Measurements from ENCODE around the gene SLC6A19.
"Not testable (repeated sequence)": the region's sequence is repeated elsewhere in the genome, so short reads cannot be mapped to it uniquely, and the experiment has no call there.

SLC6A19 gene

GRCh38 chr5:1265461-1266455, 64.4 kb downstream of the SLC6A19 start:
- DNase-seq (ENCODE audit: low read depth): no peak

DNA sequence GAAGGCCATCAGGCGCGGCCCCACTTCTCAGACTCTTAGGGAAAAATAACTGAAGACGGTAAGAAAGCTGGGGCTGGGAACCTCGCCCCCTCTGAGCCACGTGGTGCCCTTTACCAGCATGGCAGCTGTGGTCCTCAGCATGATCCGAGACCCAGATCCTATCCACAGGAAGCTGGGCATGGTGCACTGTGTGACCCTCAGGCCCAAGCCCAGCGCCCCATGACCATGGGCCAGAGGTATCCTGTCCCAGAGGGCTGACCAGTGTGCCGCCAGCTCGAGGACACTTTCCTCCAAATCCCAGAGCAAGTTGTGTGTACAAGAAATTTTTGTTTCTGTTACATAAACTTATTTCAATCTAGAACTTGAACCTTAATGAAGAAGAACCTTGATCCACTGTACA, 65.4 kb downstream of the SLC6A19 start:
- DNase-seq (ENCODE audit: low read depth): no peak

DNA sequence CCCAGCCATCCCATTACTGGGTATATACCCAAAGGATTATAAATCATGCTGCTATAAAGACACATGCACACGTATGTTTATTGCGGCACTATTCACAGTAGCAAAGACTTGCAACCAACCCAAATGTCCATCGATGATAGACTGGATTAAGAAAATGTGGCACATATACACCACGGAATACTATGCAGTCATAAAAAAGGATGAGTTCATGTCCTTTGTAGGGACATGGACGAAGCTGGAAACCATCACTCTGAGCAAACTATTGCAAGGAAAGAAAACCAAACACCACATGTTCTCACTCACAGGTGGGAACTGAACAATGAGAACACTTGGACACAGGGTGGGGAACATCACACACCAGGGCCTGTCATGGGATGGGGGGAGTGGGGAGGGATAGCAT, 66.1 kb downstream of the SLC6A19 start:
- DNase-seq (ENCODE audit: low read depth): not testable (repeated sequence)

DNA sequence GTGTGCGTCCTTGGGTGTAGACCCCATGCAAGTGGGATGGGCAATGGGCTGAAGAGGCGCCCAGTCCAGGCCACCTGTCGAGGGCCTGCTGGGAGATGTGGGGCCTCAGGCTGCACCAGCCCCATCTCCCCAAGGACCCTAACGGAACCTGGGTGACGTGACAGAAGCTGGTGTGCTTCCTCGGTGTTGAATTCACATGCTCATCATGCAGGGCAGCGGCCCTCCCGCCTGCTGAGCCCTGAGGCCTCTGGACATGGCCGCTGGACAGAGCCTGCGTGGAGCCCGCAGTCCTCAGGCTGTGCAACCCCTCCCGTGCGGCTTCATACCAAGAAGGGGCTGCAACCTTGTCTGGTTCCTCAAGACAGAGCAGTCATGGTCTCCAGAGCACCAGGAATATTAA, 66.7 kb downstream of the SLC6A19 start:
- no peak for DNase-seq (ENCODE audit: low read depth)

DNA sequence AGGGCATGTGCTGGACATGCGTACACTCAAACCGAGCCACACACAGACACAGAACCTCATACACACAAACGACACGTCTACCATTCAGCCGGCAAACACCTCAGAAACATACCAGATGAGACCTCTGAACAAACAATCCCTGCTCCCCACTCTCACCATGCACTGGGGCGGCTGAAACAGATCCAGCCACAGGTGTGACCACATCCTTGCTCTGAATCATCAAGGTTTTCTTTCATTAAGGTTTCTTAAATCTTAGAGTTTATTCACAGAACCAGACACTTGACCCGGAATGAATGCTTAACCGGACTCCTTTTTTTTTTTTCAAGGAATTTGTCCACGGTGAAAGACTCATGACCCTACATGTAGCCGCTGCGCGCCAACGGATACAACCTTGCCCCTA, 67.3 kb downstream of the SLC6A19 start:
- DNase-seq (ENCODE audit: low read depth): peak; percentile 14

GRCh38 chr5:1270426-1270825, 69.0 kb downstream of the SLC6A19 start:
- no peak for DNase-seq (ENCODE audit: low read depth)

DNA sequence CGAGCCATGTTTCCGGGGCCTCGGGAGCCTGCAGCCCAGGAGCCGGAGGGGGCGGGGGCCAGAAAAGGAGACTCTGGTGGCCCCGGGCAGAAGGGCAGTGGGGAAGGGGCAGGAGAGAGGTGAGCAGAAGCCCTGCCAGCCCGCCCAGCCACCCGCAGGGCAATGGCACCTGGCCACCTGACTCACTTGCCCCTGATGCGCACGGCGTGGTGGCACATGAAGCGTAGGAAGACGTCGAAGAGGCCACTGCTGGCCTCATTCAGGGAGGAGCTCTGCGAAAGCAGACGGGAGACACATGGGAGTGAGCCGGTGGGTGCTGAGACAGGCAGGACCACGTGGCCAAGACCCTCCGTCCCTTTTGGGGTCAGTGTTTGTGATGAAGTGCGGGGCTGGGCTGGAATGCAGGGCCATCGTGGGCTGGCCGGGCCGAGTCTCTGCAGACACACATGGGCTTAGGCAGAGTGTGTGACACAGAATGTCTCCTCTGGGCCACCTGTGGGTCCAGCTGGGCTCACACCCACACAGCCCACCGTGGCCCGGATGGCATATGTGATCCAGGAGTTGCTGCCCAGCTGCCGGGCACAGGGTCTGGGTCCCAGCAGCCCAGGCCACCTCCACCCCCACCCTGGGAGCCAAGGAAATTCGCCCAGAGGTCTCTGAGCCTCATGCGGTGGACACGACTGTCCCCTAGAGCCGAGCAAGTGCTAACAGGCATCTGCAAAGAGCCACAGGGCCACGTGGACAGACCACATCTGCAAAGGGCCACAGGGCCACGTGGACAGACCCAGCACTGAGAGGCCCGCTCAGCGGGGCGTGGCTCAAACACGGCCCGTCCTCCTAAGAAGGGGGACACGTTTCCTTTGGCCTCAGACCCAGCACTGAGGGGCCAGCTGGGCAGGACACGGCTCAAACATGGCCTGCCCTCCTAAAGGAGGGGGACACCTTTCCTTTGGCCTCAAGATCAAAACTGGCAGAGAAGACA, 69.8 kb downstream of the SLC6A19 start:
- no peak for DNase-seq (ENCODE audit: low read depth)

DNA sequence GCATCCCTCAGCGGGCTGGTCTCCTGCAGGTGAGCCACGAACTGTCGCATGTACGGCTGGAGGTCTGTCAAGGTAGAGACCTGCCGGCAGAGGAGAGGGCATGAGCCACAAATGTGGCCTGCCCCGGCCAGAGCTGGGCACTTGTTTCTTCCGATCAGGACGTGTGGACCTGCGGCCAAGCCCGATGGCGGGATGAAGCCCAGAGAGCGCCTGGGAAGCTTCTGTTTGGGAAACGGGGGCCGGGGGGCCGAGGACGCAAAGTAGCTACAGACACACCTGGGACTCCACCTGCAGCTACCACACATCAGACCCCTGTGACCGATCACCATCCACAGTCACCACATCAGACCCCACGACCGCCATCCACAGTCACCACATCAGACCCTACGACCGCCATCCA, 70.8 kb downstream of the SLC6A19 start:
- DNase-seq (ENCODE audit: low read depth): no peak

DNA sequence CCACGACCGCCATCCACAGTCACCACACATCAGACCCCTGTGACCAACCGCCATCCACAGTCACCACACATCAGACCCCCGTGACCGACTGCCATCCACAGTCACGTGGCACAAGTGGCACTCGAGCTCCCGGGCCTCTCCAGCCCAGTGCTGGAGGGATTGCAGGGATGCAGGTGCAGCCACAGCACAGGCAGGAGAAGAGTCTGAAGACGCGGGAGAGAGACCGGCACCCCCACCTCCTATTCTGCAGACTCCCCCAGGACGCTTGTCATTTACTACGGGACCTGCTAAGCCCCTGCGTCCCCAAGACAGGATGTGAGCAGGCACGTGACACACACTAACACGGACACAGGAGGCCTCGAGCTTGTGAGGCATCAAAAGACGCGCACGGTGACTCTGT, 72.3 kb downstream of the SLC6A19 start:
- no peak for DNase-seq (ENCODE audit: low read depth)

GRCh38 chr5:1274471-1274870, 73.1 kb downstream of the SLC6A19 start:
- no peak for DNase-seq (ENCODE audit: low read depth)
